ENCODE measurements around the gene PJVK. TPM values are rescaled to one million over a fixed set of nuclear protein-coding genes. Genes with fewer than 3 reads are reported as not detected.

Gene PJVK
- total and polyA plus RNA-seq, 9 of the 15 experiments (the other 6 are each of a cell fraction or from before 2014, with no cell fraction given): 0.11 to 1.5 (median 0.73) TPM

DNA sequence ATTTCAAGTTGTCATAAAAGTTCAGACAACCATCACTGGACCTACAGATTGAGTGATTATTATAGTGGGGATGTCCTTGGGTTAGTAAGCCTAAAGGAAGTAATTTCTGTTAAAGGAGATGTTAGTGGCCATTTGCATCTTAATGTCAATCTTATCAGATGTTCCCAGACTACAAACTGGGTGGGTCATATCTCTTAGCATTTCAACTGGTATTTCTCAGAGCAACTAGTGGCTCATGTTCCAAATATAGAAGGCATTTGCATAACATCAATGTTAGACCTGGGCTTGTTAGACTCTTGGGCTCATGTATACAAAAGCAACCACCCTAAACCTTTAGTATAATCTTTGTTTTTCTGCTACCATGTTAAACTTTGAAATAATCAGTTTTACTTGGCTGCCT lies 47.0 kb downstream of the PJVK start:
- Histone ChIP-seq H3K4me2 (ENCODE audit: insufficient read depth, low read length) (peak overlapping the region; percentile 44), H2AFZ (ENCODE audit: low read depth, low read length) (no peak overlapping the region), H3K9me1 (ENCODE audit: control insufficient read depth, insufficient read depth, low read length) (no peaks in the 10 kb centered on the region), H3K36me3 (ENCODE audit: control insufficient read depth, insufficient read depth, low read length) (peaks cover 79% of the 10 kb centered on the region), H3K27me3 (ENCODE audit: control insufficient read depth in 2 of 2, insufficient read depth in 2 of 2, low read length in 2 of 2) (no peaks in the 10 kb centered on the region), H3K79me2 (ENCODE audit: control insufficient read depth, insufficient read depth, low read length) (no peaks in the 10 kb centered on the region), H3K4me1 (replicated peaks in 1 of 2; ENCODE audit: control insufficient read depth in 2 of 2, insufficient read depth in 2 of 2, low read length in 2 of 2) (peaks cover 0 to 8% of the 10 kb centered on the region in 2 experiments; a peak in 2 of 5 replicates), H3K27ac (ENCODE audit: extremely low read depth, low read depth, low read length) (peak overlapping the region; percentile 6; the same call in 1 of the 3 replicates), H3K4me3 (no peak overlapping the region), H3K9ac (ENCODE audit: insufficient read depth in 1 of 2, low read depth in 2 of 2, low read length in 2 of 2) (no peak overlapping the region; a peak in 1 of 4 replicates), H4K20me1 (replicated peaks; ENCODE audit: control insufficient read depth, insufficient read depth, low read length) (no peaks in the 10 kb centered on the region), H3K9me3 (replicated peaks; ENCODE audit: control insufficient read depth, insufficient read depth, low read depth, low read length) (no peaks in the 10 kb centered on the region)
- ChIA-PET CTCF (ENCODE audit: low intra/inter-chr PET ratio) (no interaction called here), POLR2A (no interaction called here)
- intact Hi-C loops (cut with micrococcal nuclease): no loop called here
- ATAC-seq (peak; percentile 83), DNase-seq (ENCODE audit: extremely low read depth in 1 of 4, low spot score in 3 of 4) (peak; percentile 21 to 70 (median 52)), FAIRE-seq (peak; percentile 68)
- no TSS peak for BruUV-seq (replicated peaks)
- in situ Hi-C loops (cut with MboI): no loop called here
- peak; percentile 90 for TF ChIP-seq MEF2D (tag; conservative IDR thresholded peaks at IDR 0.05; ENCODE audit: low read depth)
- peak in 1 of 2 experiments; percentile 59; a peak in 2 of 4 replicates for TF ChIP-seq SRF (CRISPR knock-in tag; IDR thresholded peaks at IDR 0.05)
- no peak for TF ChIP-seq ZNF445 (CRISPR knock-in tag; IDR thresholded peaks at IDR 0.05; ENCODE audit: low read depth)
- TF ChIP-seq JUND (IDR thresholded peaks at IDR 0.05; ENCODE audit: borderline replicate concordance, low read depth, low read length): peak; percentile 62; the same call in 1 of the 2 replicates
- peak; percentile 53; the same call in 1 of the 3 replicates for TF ChIP-seq JUND (tag; IDR thresholded peaks at IDR 0.05; ENCODE audit: borderline replicate concordance, low read depth, low read length)
- TF ChIP-seq RCOR1 (IDR thresholded peaks at IDR 0.05; ENCODE audit: borderline replicate concordance in 1 of 2, low read depth in 2 of 2, low read length in 2 of 2): 0 out of 4 replicates have a peak, but pooled peaks of 1 of the 2 experiments have one; percentile 53
- no peak for TF ChIP-seq NFIC (IDR thresholded peaks at IDR 0.05)
- no peak for TF ChIP-seq ZKSCAN3 (CRISPR knock-in tag; IDR thresholded peaks at IDR 0.05)
- peak; percentile 60 for TF ChIP-seq TAL1 (IDR thresholded peaks at IDR 0.05)
- TF ChIP-seq CBFA2T3 (IDR thresholded peaks at IDR 0.05): peak; percentile 70
- TF ChIP-seq GATA2 (CRISPR knock-in tag; IDR thresholded peaks at IDR 0.05): peak; percentile 51; the same call in 1 of the 2 replicates
- peak; percentile 84 for TF ChIP-seq DPF2 (IDR thresholded peaks at IDR 0.05)
- TF ChIP-seq SMARCA4 (IDR thresholded peaks at IDR 0.05): peak; percentile 73
- TF ChIP-seq TEAD4 (IDR thresholded peaks at IDR 0.05; ENCODE audit: low read length): peak; percentile 87
- no peak for TF ChIP-seq TEAD4 (CRISPR knock-in tag; IDR thresholded peaks at IDR 0.05; ENCODE audit: borderline replicate concordance)
- TF ChIP-seq, protein P1, sequence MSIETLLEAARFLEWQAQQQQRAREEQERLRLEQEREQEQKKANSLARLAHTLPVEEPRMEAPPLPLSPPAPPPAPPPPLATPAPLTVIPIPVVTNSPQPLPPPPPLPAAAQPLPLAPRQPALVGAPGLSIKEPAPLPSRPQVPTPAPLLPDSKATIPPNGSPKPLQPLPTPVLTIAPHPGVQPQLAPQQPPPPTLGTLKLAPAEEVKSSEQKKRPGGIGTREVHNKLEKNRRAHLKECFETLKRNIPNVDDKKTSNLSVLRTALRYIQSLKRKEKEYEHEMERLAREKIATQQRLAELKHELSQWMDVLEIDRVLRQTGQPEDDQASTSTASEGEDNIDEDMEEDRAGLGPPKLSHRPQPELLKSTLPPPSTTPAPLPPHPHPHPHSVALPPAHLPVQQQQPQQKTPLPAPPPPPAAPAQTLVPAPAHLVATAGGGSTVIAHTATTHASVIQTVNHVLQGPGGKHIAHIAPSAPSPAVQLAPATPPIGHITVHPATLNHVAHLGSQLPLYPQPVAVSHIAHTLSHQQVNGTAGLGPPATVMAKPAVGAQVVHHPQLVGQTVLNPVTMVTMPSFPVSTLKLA (conservative IDR thresholded peaks at IDR 0.05): 0 out of 4 replicates have a peak, but pooled peaks of 1 of the 2 experiments have one; percentile 11
- TF ChIP-seq MEIS2 (IDR thresholded peaks at IDR 0.05; ENCODE audit: partially characterized antibody): peak; percentile 33
- 0 out of 2 replicates have a peak, but pooled peaks have one; percentile 35 for TF ChIP-seq POLR2AphosphoS5 (IDR thresholded peaks at IDR 0.05; ENCODE audit: control insufficient read depth, insufficient read depth, low read depth, low read length)
- no peak for TF ChIP-seq RFX1 (IDR thresholded peaks at IDR 0.05)
- TF ChIP-seq SOX6 (IDR thresholded peaks at IDR 0.05): peak; percentile 40; the same call in 1 of the 2 replicates
- TF ChIP-seq SMARCA5 (IDR thresholded peaks at IDR 0.05): no peak
- TF ChIP-seq ETV1 (tag; conservative IDR thresholded peaks at IDR 0.05; ENCODE audit: low read depth): no peak
- peak; percentile 74 for TF ChIP-seq EP300 (IDR thresholded peaks at IDR 0.05; ENCODE audit: low read length)
- TF ChIP-seq FOXM1 (IDR thresholded peaks at IDR 0.05; ENCODE audit: low read depth): 0 out of 2 replicates have a peak, but pooled peaks have one; percentile 23
- TF ChIP-seq FOXM1 (CRISPR knock-in tag; IDR thresholded peaks at IDR 0.05; ENCODE audit: low read depth): no peak
- TF ChIP-seq TCF3 (CRISPR knock-in tag; IDR thresholded peaks at IDR 0.05): peak; percentile 75
- TF ChIP-seq NCOA4 (IDR thresholded peaks at IDR 0.05; ENCODE audit: partially characterized antibody): no peak

Measured in K562 (cell line).